Lower leg skin (tissue), 3 donors: Measurements from ENCODE around the gene PCARE.

Source experiments
- POLR2A ChIP-seq, 2 donors: fragments of 450-650 bp; IDR thresholded peaks; one replicate each; pipeline ENCODE4 v1.6.1; 2016 to 2017; ENCODE audit warnings: antibody characterized with exemption in 2 of 2, mild to moderate bottlenecking in 1 of 2, moderate library complexity in 1 of 2
- TF ChIP-seq, protein P1 (sequence below), 3 donors: fragments of 450-650 bp; IDR thresholded peaks; one replicate each; pipeline ENCODE4 v1.5.1; 2016; ENCODE audit warnings: antibody characterized with exemption in 3 of 3, mild to moderate bottlenecking in 3 of 3, moderate library complexity in 2 of 3

DNA sequence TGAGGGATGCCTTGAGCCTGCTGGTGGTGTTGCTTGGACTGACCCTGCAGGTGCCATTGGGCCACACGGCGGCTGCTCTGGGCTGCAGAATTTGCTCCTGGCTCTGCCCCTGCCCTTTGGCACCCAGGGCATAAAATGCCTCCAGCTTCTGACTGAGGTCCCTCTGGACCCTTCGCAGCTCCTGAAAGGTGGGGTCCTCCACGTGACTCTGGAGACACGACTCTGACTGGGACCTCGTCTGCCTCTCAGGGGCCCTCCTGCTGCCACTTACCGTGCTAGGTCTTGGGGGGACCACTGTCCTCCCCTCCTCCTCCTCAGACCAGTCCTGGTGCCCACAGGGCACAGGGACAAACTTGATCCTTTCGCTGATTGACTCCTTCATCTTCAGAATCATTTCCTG is 2.1 kb downstream of the PCARE start:
- TF ChIP-seq, protein P1, sequence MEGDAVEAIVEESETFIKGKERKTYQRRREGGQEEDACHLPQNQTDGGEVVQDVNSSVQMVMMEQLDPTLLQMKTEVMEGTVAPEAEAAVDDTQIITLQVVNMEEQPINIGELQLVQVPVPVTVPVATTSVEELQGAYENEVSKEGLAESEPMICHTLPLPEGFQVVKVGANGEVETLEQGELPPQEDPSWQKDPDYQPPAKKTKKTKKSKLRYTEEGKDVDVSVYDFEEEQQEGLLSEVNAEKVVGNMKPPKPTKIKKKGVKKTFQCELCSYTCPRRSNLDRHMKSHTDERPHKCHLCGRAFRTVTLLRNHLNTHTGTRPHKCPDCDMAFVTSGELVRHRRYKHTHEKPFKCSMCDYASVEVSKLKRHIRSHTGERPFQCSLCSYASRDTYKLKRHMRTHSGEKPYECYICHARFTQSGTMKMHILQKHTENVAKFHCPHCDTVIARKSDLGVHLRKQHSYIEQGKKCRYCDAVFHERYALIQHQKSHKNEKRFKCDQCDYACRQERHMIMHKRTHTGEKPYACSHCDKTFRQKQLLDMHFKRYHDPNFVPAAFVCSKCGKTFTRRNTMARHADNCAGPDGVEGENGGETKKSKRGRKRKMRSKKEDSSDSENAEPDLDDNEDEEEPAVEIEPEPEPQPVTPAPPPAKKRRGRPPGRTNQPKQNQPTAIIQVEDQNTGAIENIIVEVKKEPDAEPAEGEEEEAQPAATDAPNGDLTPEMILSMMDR (IDR thresholded peaks at IDR 0.05), result no peak
- no peak for TF ChIP-seq POLR2A (IDR thresholded peaks at IDR 0.05)
